Posterior vena cava (tissue), 2 donors: ENCODE data around the gene PLEKHA1. TPM values are rescaled to one million over a fixed set of nuclear protein-coding genes. Genes with fewer than 3 reads are reported as not detected.

Source experiments
- DNase-seq: peaks from one replicate; pipeline ENCODE4 v3.0.0-alpha.2; 2020; ENCODE audit warnings: low spot score
- intact Hi-C, 2 donors: fragments of 100-400 bp; cut with DNase I; formaldehyde crosslinking; loops; one replicate each; pipeline versions ENCODE4 v1.14.1 to v1.14.2; 2022 to 2023
- total RNA-seq, 2 donors: library from RNA; stranded (reverse); fragmentation: NEBNext Ultra II Directional; extraction: Animal tissue kit (Norgen Biotek cat#: 25700); gene quantifications; one replicate each; pipeline ENCODE4 v1.2.1, GENCODE V29; 2021
- donor health status: DM: yes; HTN: yes; CAD: no.
- donor health status: DM: yes; HTN: yes; CAD: no.

Gene PLEKHA1
- total RNA-seq, 2 donors from 2014 or later, result 29.3 to 42.3 TPM

DNA sequence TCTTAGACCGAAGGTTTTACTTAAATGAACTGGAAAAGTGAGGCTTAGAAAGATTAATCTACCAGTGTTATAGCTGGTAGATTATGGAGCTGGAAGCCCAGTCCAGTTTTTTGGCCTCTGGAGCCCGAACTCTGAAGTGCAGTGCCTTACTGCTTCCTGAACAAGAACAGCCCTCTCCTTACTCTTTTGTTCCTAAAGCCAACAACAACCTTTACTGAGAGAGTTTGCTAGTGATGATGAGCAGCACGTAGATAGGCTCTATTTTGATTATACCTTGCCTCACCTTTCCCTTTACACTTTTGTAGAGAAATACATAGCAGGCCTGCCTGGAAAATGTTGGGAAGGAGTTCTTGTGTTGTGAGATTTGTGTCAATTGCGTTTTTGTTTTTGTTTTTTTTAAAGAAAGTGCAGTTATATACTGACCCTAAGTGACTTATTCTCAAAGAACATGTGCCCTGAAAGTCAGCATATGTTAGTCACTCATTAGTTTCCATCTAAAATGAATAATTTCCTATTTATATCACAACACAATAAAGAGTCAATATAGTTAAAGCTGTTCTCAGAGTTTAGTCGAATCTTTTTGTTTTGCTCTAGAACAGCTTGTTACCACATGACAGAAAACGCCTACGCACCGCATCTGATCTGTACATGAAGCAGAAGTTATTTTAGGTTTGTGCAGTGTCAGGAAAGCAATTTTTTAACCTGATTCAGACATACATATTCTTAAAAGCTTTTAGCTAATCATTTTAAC is 33.0 kb downstream of the PLEKHA1 start:
- DNase-seq, result no peak
- intact Hi-C loops, result no loop called here

DNA sequence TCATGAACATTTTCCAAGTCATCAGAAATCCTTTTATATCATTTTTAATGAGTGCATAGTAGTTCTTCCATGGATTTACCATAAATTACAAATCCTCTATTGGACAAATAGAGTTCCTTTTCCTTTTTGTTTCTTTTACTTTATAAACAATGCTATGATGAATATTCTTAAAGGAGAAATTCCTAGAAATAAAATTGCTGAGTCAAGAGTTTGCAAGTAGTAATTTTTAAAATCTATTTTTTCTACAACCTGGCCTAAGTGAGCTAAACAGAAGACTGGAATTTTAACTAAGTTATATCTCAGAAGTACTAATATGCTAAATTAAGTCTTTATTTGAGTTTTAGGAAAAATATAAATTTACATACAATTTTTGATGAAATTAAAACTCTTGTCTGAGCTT is 38.8 kb downstream of the PLEKHA1 start:
- DNase-seq, result no peak
- intact Hi-C loops, result no loop called here

DNA sequence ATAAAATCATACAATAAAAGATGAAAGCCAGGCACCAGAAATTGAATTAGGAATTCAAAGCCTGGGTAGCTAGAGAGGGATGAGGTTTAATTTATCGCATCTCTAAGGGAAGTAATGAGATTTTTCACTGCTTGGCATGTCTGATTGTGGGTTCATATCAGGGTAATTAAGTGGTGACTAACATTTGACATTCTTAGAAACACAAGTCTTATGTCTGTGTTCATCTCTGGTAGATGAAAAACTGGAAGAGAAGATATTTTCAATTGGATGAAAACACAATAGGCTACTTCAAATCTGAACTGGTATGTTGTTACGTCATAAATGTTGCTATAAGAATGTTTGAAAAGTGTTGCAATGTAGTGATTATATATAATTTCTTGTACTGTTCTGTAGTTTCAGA is 43.2 kb downstream of the PLEKHA1 start:
- no peak for DNase-seq
- intact Hi-C loops, result no loop called here

DNA sequence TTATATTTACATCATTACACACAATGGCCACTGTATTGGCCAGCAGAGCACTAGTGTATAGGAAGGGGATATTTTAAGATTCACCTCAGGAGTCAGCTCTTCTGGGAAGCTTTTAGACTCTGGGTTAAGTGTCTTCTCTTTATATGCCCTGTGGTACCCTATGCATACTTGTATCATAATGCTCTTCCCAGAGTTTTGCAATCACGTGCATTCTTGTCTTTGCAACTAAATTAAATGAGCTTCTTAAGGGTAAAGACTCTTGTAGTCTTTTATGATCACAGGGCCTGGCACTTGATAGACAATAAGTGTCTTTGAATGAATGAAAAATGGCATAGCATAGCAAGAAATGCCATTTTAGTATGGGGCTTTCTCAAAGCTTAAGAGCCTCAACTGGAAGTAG is 44.5 kb downstream of the PLEKHA1 start:
- intact Hi-C loops, result no loop called here
- no peak for DNase-seq

DNA sequence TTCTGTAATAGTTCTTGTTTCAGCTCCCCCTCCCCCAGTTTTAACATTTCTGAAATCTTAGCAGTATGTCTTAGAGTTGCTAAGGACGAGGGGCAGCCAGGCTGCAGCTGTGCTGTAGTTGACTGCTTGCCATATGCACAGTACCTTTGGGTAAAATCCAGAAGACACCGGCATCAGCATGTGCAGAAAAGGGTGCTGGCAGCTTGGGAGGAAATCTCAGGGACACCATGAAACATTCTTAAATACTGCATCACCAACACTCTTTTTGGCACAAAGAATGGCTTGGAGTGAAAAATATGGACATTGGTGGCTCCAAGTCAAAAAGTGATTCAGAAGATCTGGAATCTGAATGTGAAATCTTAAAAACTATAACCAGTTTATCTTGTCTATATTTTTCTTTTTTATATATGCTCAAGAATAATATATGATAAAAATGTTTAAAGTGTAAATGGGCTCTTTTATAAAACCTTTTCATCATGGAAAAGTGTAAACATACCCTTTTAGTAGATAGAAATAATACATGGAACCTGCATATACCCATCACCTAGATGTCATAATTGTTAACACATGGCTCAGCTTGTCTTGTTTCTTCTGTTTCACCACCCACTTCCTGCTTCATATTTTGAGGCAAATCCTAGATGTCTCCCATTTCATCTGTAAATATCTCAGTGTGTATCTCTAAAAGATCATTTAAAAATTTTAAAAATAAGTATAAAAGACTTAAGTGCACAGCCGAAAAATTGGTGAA is 45.5 kb downstream of the PLEKHA1 start:
- DNase-seq, result no peak
- intact Hi-C loops, result no loop called here

DNA sequence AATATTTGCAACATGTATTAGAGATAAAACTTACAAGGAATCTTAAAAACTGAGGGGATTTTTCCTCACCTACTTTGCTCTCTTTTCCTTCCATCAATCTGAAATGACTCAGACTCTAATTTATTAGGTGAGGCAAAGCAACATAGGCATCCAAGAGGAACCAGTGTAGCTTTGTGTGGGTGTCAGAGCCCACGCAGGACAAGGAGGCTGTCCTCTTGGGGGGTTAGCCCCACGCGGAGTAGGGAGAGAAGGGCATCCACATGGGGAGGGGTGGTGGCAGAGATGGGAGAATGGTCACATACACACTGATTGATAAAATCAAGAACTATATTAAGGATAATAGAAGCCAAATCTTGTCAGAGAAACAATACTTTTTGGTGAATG is 46.1 kb downstream of the PLEKHA1 start:
- intact Hi-C loops, result no loop called here
- no peak for DNase-seq

DNA sequence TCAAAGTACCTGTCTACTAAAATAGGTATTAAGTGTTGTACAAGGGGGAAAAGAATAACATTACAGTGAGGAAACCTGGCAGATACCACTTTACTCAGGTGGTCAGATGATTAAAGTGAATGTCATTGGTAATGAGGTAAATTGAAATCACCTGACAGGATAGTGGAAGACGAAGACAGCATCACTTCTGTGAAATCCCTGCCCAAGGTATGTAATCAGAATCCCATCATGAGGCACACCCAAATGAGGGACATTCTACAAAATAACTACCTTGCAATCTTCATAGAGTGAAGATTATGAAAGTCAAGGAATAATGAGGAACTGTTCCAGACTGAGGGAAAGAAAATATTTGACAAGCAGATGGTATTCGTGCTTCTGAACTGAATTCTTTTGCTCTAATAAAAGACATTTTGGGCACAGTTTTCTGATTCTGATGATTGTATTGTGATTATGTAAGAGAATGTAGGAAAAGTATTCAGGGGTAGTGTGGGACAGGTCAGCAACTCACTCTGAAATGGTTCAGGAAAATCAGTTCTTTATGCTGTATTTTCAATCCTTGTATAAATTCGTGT is 46.6 kb downstream of the PLEKHA1 start:
- intact Hi-C loops, result no loop called here
- no peak for DNase-seq

DNA sequence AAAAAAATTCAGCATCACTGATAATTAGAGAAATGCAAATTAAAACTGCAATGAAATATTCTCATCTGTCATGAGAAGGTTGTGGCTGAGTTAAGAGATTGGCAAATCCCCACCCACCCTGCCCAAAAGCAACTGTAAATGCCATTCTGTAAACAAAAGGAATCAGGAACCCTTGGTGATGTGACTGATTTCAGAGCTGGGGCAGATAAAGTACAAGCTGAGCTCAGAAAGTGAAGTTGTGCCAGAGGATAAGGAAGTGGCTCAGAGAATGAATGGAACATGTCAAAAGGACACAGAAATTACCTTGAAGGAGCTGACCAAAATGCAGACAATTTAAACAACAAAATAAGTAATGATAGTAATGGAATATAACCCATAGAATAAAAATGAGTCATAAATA is 47.2 kb downstream of the PLEKHA1 start:
- intact Hi-C loops, result no loop called here

DNA sequence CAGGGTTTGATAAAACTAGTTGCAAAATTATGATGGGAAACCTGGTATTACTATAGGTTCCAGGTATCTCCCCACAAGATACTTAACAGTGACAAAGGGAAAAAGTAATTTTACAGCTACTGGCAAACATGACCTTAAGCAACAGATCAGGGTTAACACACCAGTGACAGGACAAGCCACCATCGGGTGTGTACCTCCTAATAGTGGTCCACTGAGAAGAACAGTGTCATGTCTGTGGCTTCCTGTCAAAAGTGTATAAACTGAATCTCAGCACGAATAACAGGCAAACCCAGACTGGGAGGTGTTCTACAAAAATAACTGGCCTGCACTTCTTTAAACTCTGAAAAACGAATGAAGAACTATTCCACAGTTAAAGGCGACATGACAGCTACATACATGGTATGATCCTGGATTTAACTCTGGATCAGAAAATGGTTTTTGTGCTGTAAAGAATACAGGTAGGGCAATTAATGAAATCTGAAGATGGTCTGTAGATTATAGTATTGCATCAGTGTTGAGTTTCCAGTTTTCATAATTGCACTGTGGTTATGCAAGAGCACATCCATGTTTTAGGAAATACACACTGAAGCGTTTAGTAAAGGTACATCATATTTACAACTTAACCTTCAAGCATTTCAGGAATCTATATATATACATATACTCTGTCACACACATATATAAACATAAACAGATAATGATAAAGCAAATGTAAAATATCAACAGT is 47.9 kb downstream of the PLEKHA1 start:
- no peak for DNase-seq
- intact Hi-C loops, result no loop called here

More for the DNA sequence above, 47.2 kb downstream of the PLEKHA1 start:
- DNase-seq, result no peak

DNA sequence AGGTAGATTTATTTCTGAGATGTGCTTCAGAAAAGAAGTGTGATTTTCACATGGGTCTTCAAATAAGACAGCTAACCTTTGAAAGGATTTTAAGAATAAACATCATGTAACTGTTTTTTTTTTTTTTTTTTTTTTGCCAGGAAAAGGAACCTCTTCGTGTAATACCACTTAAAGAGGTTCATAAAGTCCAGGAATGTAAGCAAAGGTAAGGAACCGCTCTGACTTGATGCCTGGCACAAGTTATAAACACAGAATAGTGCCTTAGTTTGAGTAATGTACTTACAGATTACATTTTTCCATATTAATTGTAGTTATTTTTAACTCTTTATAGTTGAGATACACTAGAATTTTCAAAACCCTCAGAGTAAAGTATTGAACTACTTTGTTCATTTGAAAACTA is 49.6 kb downstream of the PLEKHA1 start:
- DNase-seq, result no peak
- intact Hi-C loops, result no loop called here

DNA sequence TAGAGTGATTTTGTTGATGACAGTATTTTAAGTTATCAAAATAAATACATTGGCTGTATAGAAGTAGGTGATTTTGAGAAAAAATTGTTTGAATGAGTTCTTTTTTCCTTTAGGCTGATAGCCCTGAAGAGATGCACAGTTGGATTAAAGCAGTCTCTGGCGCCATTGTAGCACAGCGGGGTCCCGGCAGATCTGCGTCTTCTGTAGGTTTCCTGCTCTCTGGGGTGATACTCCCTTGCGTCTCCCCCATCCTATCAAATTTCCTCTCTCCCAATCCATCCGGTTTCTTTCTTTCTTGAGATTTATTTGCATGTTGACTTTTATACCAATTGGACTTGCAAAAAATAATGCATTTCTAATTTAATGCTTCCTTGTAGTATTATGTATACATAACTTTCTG is 52.3 kb downstream of the PLEKHA1 start:
- DNase-seq, result no peak
- intact Hi-C loops, result no loop called here

DNA sequence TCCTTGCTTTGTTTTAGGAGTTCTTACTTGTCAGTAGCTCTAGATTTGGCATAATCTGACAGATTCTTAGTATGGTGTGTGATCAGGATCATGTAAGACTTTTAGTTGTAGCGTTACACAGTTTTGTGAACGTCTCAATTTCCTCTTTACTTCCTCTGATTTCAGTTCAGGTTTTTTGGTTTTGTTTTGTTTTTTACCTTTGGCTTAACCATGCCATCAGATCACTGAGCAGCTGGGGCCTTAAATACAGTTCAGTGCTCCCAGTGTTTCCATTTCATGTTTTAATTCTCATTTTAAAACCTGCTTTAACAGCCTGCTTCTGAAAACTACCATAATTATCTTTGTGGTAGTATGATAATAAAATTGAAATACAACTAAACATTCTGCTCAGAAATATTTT is 52.8 kb downstream of the PLEKHA1 start:
- intact Hi-C loops, result no loop called here
- DNase-seq, result no peak

DNA sequence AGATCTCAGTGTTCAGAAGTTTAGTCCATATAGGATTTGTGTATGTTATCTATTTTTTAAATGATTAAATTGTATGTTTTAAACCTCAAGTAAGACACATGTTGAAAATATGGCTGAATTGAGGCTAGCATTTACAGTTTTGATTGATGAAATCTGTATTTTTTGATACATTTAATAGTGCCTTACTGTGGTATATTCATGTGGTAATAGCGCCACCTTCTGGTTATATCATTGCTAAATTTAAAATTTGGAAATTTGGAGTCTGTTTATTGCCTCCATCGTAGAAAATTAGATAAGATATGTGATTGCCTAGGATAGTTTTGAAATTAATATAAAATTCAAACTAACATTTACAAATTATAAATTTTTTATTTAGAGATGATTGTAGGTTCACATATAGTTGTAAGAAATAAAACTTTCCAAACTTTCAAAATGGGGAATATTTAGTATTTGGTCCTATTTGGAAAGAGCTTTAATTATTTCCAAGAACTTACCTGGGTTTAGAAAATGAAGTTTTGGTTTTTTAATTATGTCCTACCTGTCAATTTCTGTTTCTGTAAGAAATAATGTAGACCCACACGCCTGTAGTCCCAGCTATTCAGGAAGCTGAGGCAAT is 60.8 kb downstream of the PLEKHA1 start:
- no peak for DNase-seq
- intact Hi-C loops, result loop anchor here in 1 of 2 donors (5.0 to 10.0 kb wide), 2 partner anchors 91 to 138 kb away; no protein-coding TSS in a partner anchor

DNA sequence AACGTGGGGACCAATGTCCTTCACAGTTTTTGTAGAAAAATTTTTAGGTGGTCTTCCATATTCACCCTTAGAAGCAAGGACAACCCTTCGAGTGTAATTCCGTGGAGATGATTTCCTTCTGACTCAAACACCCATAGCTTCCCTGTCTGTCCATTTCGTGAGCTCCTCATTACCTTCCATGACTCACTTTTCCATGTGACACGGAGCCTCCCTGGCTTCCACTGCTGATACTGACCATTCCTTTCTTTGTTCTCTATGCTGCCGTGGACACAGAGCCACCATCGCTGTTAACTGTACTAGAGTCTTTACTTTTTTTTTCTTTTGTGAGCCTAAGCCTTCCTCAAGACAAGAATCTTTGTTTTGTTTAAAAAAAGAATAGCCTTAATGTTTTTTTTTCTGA is 67.5 kb downstream of the PLEKHA1 start:
- no peak for DNase-seq
- intact Hi-C loops, result loop anchor here in 1 of 2 donors (10.0 kb wide), 1 partner anchor 113 kb away; no protein-coding TSS in a partner anchor

DNA sequence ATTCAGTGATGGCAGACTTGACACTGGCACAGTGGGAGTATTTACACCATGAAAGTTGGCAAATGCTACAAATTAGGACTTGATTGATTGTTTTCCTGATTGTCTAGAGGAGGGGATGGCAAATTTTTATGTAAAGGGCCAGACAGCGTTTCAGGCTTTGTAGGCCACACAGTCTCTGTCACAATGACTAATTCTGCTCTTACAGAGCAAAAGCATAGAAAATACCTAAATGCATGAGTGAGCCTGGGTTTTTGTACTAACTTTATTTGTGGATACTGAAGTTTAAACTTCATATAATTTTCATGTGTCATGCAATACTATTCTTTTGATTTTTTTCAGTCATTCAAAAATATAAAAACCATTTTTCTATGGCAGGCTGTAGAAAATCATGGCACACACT is 71.0 kb downstream of the PLEKHA1 start:
- intact Hi-C loops, result loop anchor here in 1 of 2 donors (10.0 kb wide), 1 partner anchor 109 kb away; no protein-coding TSS in a partner anchor
- no peak for DNase-seq

DNA sequence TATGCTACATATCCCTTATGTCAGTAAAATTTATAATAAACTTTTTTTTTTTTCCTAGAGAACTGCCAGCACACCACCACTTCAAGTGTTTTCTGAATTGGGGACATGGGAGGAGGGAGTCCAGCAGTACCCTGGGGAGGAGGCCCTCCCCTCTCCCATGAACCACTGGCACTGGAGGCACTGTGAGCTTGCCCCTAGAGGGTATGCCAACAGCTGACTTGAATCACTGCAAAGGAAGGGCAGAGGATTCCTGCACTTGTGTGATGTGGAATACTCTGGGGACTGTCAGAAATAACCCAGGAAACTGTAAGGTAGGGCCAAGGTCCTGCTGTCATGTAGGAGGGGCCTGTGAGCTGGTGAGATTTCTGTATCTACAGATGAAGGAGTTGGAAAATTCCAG is 71.4 kb downstream of the PLEKHA1 start:
- intact Hi-C loops, result loop anchor here in 1 of 2 donors (10.0 kb wide), 1 partner anchor 109 kb away; no protein-coding TSS in a partner anchor
- DNase-seq, result no peak

DNA sequence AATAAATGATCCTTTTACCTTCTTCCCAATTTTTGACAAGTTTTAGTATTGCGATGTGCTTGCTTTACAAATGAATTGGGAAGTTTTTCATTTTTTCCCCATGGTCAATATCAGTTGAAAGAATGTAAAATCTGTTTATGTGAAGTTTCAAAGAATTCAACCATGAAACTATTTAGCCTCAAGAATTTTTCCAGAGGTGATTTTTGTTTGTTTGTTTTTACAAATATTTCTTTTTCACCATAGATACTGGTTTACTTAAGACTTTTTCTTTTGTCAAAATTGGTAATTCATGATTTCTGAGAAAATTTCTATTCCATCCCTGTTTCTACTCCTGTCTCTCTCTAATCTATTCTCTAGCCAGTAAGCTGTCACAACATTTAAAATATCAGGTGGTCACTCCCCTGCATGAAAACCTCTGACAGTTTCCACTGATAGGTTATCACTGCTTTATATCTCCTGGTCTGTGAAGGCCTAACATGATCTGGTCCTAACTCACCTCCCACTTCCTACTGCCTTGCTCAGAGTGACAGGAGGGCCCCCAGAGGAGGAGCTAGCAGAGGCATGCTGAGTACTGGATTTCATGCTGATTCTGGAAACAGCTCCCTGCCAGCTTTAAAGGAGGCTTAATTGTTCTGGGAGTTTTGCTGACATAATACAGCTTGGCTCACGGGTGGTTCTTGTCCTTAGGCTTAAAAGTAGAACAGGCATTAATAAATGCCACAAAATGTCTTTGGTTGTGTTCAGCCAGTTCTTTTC is 72.3 kb downstream of the PLEKHA1 start:
- no peak for DNase-seq
- intact Hi-C loops, result loop anchor here in 1 of 2 donors (10.0 kb wide), 1 partner anchor 108 kb away; no protein-coding TSS in a partner anchor

DNA sequence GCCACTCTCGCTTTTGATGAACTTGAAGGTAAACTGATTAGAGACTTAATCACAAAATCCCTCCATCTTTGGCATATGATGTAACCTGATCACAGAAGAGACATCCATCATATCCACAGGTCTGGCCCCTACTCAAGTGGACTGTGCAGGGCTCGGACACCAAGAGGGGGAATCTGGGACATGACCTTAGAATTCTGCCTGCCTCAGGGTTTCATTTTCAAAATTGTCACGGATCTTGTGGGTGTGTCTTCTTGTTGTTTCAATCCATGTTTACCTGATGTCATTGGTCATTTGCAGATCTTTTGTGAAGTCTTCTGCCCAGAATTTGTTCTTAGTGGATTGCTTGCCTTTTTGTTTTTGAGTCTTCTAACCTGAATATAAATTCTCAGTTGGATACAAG is 74.1 kb downstream of the PLEKHA1 start:
- intact Hi-C loops, result loop anchor here in 1 of 2 donors (10.0 kb wide), 1 partner anchor 106 kb away; no protein-coding TSS in a partner anchor
- no peak for DNase-seq
